HG03039 (cell line): ENCODE measurements around the gene NEK4.

Experiments
- ATAC-seq: cut with Tn5 transposase; IDR thresholded peaks from one replicate; pipeline ENCODE4 v1.9.1; 2021; ENCODE audit warnings: mild to moderate bottlenecking, moderate library complexity; ENCODE audit not compliant: unreplicated experiment

The NEK4 gene

GRCh38 chr3:52770496-52771333, at the start of gene NEK4:
NEK4 (minus strand) TSS chr3:52770940; CDS start chr3:52770746, 194 bp downstream.
- peak; percentile 95 for ATAC-seq

GRCh38 chr3:52819936-52820335, 49.2 kb upstream of the NEK4 start:
- no peak for ATAC-seq

- no peak for ATAC-seq
Observed at GRCh38 chr3:52817860-52818259, 47.1 kb upstream of the NEK4 start.

- no peak for ATAC-seq
Observed at GRCh38 chr3:52817221-52817620, 46.5 kb upstream of the NEK4 start.

- ATAC-seq: no peak
Observed at GRCh38 chr3:52816654-52817053, 45.9 kb upstream of the NEK4 start.

GRCh38 chr3:52816199-52816598, 45.5 kb upstream of the NEK4 start:
- no peak for ATAC-seq

- ATAC-seq: no peak
Observed at GRCh38 chr3:52813810-52814209, 43.1 kb upstream of the NEK4 start.

GRCh38 chr3:52811452-52812011, 40.8 kb upstream of the NEK4 start:
- no peak for ATAC-seq

GRCh38 chr3:52810923-52811322, 40.2 kb upstream of the NEK4 start:
- ATAC-seq: no peak

- ATAC-seq: no peak
Observed at GRCh38 chr3:52809662-52810377, 39.1 kb upstream of the NEK4 start.

- ATAC-seq: no peak
Observed at GRCh38 chr3:52809149-52809548, 38.4 kb upstream of the NEK4 start.

- ATAC-seq: no peak
Observed at GRCh38 chr3:52805270-52806039, 34.7 kb upstream of the NEK4 start.

- ATAC-seq: no peak
Observed at GRCh38 chr3:52801839-52802238, 31.1 kb upstream of the NEK4 start.

GRCh38 chr3:52800079-52800478, 29.3 kb upstream of the NEK4 start:
- ATAC-seq: no peak

GRCh38 chr3:52798978-52799476, 28.3 kb upstream of the NEK4 start:
- ATAC-seq: no peak

- ATAC-seq: no peak
Observed at GRCh38 chr3:52798376-52798977, 27.7 kb upstream of the NEK4 start.

GRCh38 chr3:52796411-52796810, 25.7 kb upstream of the NEK4 start:
- ATAC-seq: no peak

- no peak for ATAC-seq
Observed at GRCh38 chr3:52795298-52795900, 24.7 kb upstream of the NEK4 start.

- ATAC-seq: no peak
Observed at GRCh38 chr3:52794612-52795099, 23.9 kb upstream of the NEK4 start, which contains the start of gene ITIH3. ITIH3 (plus strand) TSS chr3:52794796; CDS start chr3:52794804, 8 bp downstream.
